Endothelial cell of umbilical vein (primary cell): Measurements from ENCODE around the gene EFCAB3. TPM values are rescaled to one million over a fixed set of nuclear protein-coding genes. Genes with fewer than 3 reads are reported as not detected.

Experiments
- Bru-seq: library from RNA; stranded (reverse); fragments of 400-500 nt; gene quantifications from one replicate; lab custom pipeline; 2021; lab: Mats Ljungman, UMichigan
- BruChase-seq, 2 experiments: library from RNA; stranded (reverse); fragments of 400-500 nt; gene quantifications; one replicate each; lab custom pipeline; 2021; lab: Mats Ljungman, UMichigan
- BruUV-seq: library from RNA; stranded (reverse); fragments of 400-500 nt; replicated peaks from 2 replicates; lab custom pipeline; 2021; lab: Mats Ljungman, UMichigan
- CTCF ChIA-PET: fragments of 300-600, 350-600 bp; sonication (Branson Sonifier 250); formaldehyde crosslinking; loops from one replicate; lab custom pipeline; 2021; ENCODE audit warnings: antibody characterized with exemption, inconsistent platforms; lab: Charles Lee
- POLR2A ChIA-PET: fragments of 300-600, 350-600 bp; sonication (Branson Sonifier 250); formaldehyde crosslinking; loops from one replicate; lab custom pipeline; 2021; ENCODE audit warnings: antibody characterized with exemption, inconsistent platforms; lab: Charles Lee
- DNase-seq: peaks from one replicate; pipeline ENCODE4 v3.0.0-alpha.2; 2011; ENCODE audit warnings: low read depth, low spot score
- FAIRE-seq: peaks from 2 replicates; lab custom pipeline; 2011; peaks lifted over from hg19 to GRCh38; lab: Jason Lieb, UNC
- H2AFZ ChIP-seq: 2 replicates; pipeline ENCODE4 v1.6.0; 2012; ENCODE audit warnings: low read depth, low read length, control low read depth, inconsistent platforms
- H3K27ac ChIP-seq: 2 replicates; pipeline ENCODE4 v1.5.1; 2011; ENCODE audit warnings: low read depth, mild to moderate bottlenecking, control low read depth, low read length, moderate library complexity; ENCODE audit not compliant: insufficient read depth
- H3K27me3 ChIP-seq, 2 experiments: 2 replicates each; pipeline versions ENCODE4 v1.6.0 to v1.6.1; 2011; ENCODE audit warnings: low read length in 2 of 2, mixed read lengths in 1 of 2; ENCODE audit not compliant: control insufficient read depth in 2 of 2, insufficient read depth in 2 of 2
- H3K36me3 ChIP-seq, 2 experiments: 2 replicates in 1 of 2; 3 replicates in 1 of 2; pipeline ENCODE4 v1.5.1; 2011; ENCODE audit warnings: low read length in 2 of 2, mild to moderate bottlenecking in 1 of 2, moderate library complexity in 1 of 2; ENCODE audit not compliant: control insufficient read depth in 2 of 2, insufficient read depth in 2 of 2; ENCODE audit errors: extremely low read depth in 1 of 2
- H3K4me1 ChIP-seq: 3 replicates; pipeline ENCODE4 v1.5.1; 2011; ENCODE audit warnings: mild to moderate bottlenecking, low read length; ENCODE audit not compliant: control insufficient read depth, insufficient read depth; ENCODE audit errors: extremely low read depth
- H3K4me2 ChIP-seq: 2 replicates; pipeline ENCODE4 v1.6.1; 2011; ENCODE audit warnings: low read length, control low read depth, mixed read lengths; ENCODE audit not compliant: insufficient read depth
- H3K4me3 ChIP-seq, 3 experiments: fragments of 200-600 bp in 1 of 3; sonication (generic), shearing (Covaris generic) in 1 of 3; replicated peaks in 1 of 3; 2 replicates each; pipeline ENCODE4 v1.5.1; 2011 to 2016; ENCODE audit warnings: control low read depth in 3 of 3, low read length in 3 of 3, mild to moderate bottlenecking in 2 of 3, inconsistent platforms in 1 of 3, low read depth in 1 of 3, moderate library complexity in 1 of 3; ENCODE audit not compliant: insufficient read depth in 1 of 3
- H3K79me2 ChIP-seq: 2 replicates; pipeline ENCODE4 v1.6.0; 2012; ENCODE audit warnings: low read length, inconsistent platforms; ENCODE audit not compliant: control insufficient read depth, insufficient read depth
- H3K9ac ChIP-seq: replicated peaks from 2 replicates; pipeline ENCODE3; 2011; ENCODE audit warnings: low read length, control low read depth; ENCODE audit not compliant: insufficient read depth; ENCODE audit errors: extremely low read depth
- H3K9me1 ChIP-seq: replicated peaks from 3 replicates; pipeline ENCODE4 v1.6.0; 2011; ENCODE audit warnings: mild to moderate bottlenecking, low read length; ENCODE audit not compliant: control insufficient read depth, insufficient read depth; ENCODE audit errors: extremely low read depth
- H3K9me3 ChIP-seq: replicated peaks from 2 replicates; pipeline ENCODE4 v1.5.1; 2012; ENCODE audit warnings: low read length, inconsistent platforms; ENCODE audit not compliant: control insufficient read depth, insufficient read depth
- H4K20me1 ChIP-seq: replicated peaks from 2 replicates; pipeline ENCODE3; 2011; ENCODE audit warnings: mild to moderate bottlenecking, low read length; ENCODE audit not compliant: control insufficient read depth, insufficient read depth; ENCODE audit errors: extremely low read depth
- JUN ChIP-seq: IDR thresholded peaks from 2 replicates; pipeline ENCODE4 v1.6.1; 2011; ENCODE audit warnings: borderline replicate concordance, low read depth; ENCODE audit not compliant: insufficient read length, insufficient read depth
- MYC ChIP-seq: IDR thresholded peaks from one replicate; pipeline ENCODE4 v1.6.1; 2011; ENCODE audit warnings: mild to moderate bottlenecking, low read depth, low read length
- POLR2A ChIP-seq: IDR thresholded peaks from 2 replicates; pipeline ENCODE4 v1.6.1; 2012; ENCODE audit warnings: low read depth, mild to moderate bottlenecking, control low read depth, low read length
- POLR2AphosphoS5 ChIP-seq: IDR thresholded peaks from 2 replicates; pipeline ENCODE4 v1.6.1; 2012; ENCODE audit warnings: low read depth, mild to moderate bottlenecking, control low read depth, low read length, moderate library complexity; ENCODE audit not compliant: insufficient read depth
- dilution Hi-C: fragments of 300-500 bp; cut with MboI; formaldehyde crosslinking; loops from one replicate; pipeline ENCODE4 v1.15.0; 2019; ENCODE audit warnings: low sequenced_read_pairs; ENCODE audit not compliant: extremely low pct_ligation_motif_present
- intact Hi-C: fragments of 100-400 bp; cut with micrococcal nuclease; formaldehyde crosslinking; loops from one replicate; pipeline ENCODE4 v1.10.0; 2022
- long read RNA-seq: library from polyadenylated mRNA; stranded (forward); transcript quantifications from one replicate; pipeline ENCODE4 v2.0.0, GENCODE V29; 2021
- polyA minus RNA-seq, 3 experiments: library from RNA; depleted of rRNA, polyadenylated mRNA; stranded (reverse); fragments of >200 nt; gene quantifications; 1 replicate in 1 of 3; 2 replicates in 2 of 3; pipeline ENCODE4 v1.2.3, GENCODE V29; 2011
- polyA plus RNA-seq, 4 experiments: library from polyadenylated mRNA; depleted of rRNA in 3 of 4; stranded (reverse) in 3 of 4; unstranded in 1 of 4; fragments of >200 nt; gene quantifications; 2 replicates each; pipeline versions ENCODE4 v1.2.1 to v1.2.3, GENCODE V29; 2011 to 2012; ENCODE audit warnings: missing spikeins in 1 of 4
- total RNA-seq: library from RNA; stranded (reverse); gene quantifications from 2 replicates; pipeline ENCODE4 v1.2.3, GENCODE V29; 2021
- TF ChIP-seq, protein P1 (sequence below), 2 donors: IDR thresholded peaks; 1 replicate in 1 of 2; 2 replicates in 1 of 2; pipeline ENCODE4 v1.5.1; 2011; ENCODE audit warnings: low read length in 2 of 2, mild to moderate bottlenecking in 2 of 2, moderate library complexity in 2 of 2, control low read depth in 1 of 2, inconsistent platforms in 1 of 2, low read depth in 1 of 2; ENCODE audit not compliant: insufficient read depth in 1 of 2; ENCODE audit errors: extremely low read depth in 1 of 2
- TF ChIP-seq, protein P2 (sequence below): IDR thresholded peaks from 2 replicates; pipeline ENCODE4 v1.6.1; 2011; ENCODE audit not compliant: insufficient read depth, insufficient read length

Gene EFCAB3
- total RNA-seq: not detected in 2 replicates
- not detected in 2 replicates for polyA plus RNA-seq
- not detected in 2 replicates for polyA plus RNA-seq (2011; cell fraction: cytosol; rRNA removed)
- polyA plus RNA-seq (2011; cell fraction: nucleus; rRNA removed): not detected in 2 replicates
- polyA plus RNA-seq (2012): not detected in 2 replicates
- not detected in 2 replicates for polyA minus RNA-seq
- not detected for polyA minus RNA-seq (2011; cell fraction: cytosol; rRNA and poly(A)+ RNA removed)
- not detected in 2 replicates for polyA minus RNA-seq (2011; cell fraction: nucleus; rRNA and poly(A)+ RNA removed)
- Bru-seq, nascent RNA: not detected
- BruChase-seq, experiment 1, labeled RNA remaining after a 6-hour chase: not detected
- percentile 2 among the genes with signal in this experiment for BruChase-seq, experiment 2, labeled RNA remaining after a 2-hour chase
- long read RNA-seq: 0 reads

DNA sequence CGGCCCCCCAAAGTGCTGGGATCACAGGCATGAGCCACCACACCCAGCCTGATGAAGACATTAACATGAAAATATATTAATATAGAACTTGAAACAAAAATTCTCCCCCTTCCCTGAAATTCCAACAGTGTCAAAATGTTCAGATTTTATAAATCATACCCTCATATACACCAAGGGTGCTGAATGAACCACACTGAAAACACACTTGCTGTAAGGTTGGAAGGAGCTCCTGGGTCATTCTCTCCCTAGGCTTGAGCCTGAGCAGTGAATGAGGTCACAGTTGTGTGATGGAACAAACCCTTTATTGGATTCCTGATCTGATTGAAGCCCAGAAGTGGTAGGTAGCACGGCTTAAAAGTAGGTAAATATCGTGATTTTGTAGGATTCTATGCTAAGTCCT lies at the start of gene EFCAB3:
EFCAB3 (plus strand) TSS at position 301 of the 400 bp plus-strand sequence. CDS start 2,427 bp downstream, outside the sequence.
- Histone ChIP-seq H4K20me1 (no peaks in the 10 kb centered on the region), H3K27ac (no peak within 1 kb of the TSS), H3K36me3 (no peaks in the 10 kb centered on the region), H3K4me2 (no peak within 1 kb of the TSS), H3K27me3 (peaks cover 0 to 5% of the 10 kb centered on the region in 2 experiments), H3K9ac (no peak within 1 kb of the TSS), H3K4me3 (no peak within 1 kb of the TSS), H3K9me3 (no peaks in the 10 kb centered on the region), H3K4me1 (no peaks in the 10 kb centered on the region), H3K9me1 (no peaks in the 10 kb centered on the region), H2AFZ (no peak within 1 kb of the TSS), H3K79me2 (no peaks in the 10 kb centered on the region)
- FAIRE-seq (no peak), DNase-seq (no peak)
- dilution Hi-C loops (no loop called here), intact Hi-C loops (no loop called here)
- POLR2A ChIA-PET: no interaction called here
- BruUV-seq: no TSS peak
- CTCF ChIA-PET: no interaction called here
- TF ChIP-seq, protein P1, sequence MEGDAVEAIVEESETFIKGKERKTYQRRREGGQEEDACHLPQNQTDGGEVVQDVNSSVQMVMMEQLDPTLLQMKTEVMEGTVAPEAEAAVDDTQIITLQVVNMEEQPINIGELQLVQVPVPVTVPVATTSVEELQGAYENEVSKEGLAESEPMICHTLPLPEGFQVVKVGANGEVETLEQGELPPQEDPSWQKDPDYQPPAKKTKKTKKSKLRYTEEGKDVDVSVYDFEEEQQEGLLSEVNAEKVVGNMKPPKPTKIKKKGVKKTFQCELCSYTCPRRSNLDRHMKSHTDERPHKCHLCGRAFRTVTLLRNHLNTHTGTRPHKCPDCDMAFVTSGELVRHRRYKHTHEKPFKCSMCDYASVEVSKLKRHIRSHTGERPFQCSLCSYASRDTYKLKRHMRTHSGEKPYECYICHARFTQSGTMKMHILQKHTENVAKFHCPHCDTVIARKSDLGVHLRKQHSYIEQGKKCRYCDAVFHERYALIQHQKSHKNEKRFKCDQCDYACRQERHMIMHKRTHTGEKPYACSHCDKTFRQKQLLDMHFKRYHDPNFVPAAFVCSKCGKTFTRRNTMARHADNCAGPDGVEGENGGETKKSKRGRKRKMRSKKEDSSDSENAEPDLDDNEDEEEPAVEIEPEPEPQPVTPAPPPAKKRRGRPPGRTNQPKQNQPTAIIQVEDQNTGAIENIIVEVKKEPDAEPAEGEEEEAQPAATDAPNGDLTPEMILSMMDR (IDR thresholded peaks at IDR 0.05; ENCODE audit: extremely low read depth in 1 of 2, insufficient read depth in 1 of 2, low read depth in 1 of 2, low read length in 2 of 2): no peak
- TF ChIP-seq, protein P2, sequence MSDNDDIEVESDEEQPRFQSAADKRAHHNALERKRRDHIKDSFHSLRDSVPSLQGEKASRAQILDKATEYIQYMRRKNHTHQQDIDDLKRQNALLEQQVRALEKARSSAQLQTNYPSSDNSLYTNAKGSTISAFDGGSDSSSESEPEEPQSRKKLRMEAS: no peak
- TF ChIP-seq POLR2AphosphoS5: no peak
- TF ChIP-seq POLR2A: no peak
- TF ChIP-seq JUN: no peak
- no peak for TF ChIP-seq MYC
